Keratinocyte (primary cell): ENCODE measurements around the gene PSTPIP2. TPM values are rescaled to one million over a fixed set of nuclear protein-coding genes. Genes with fewer than 3 reads are reported as not detected.
A peak's percentile ranks its signal among the peaks of the same experiment; 100 is the strongest.

ENCODE experiments used
- DNase-seq: peaks from one replicate; pipeline ENCODE4 v3.0.0-alpha.2; 2011; ENCODE audit warnings: low read depth, missing footprints, low spot score
- FAIRE-seq: peaks from 2 replicates; lab custom pipeline; 2011; peaks lifted over from hg19 to GRCh38; lab: Jason Lieb, UNC
- H2AFZ ChIP-seq: 2 replicates; pipeline ENCODE4 v1.6.0; 2012; ENCODE audit warnings: low read length, control low read depth, inconsistent platforms; ENCODE audit not compliant: control insufficient read depth
- H3K27ac ChIP-seq: 2 replicates; pipeline ENCODE4 v1.5.1; 2011; ENCODE audit warnings: low read length; ENCODE audit not compliant: control insufficient read depth, insufficient read depth
- H3K27me3 ChIP-seq: 3 replicates; pipeline ENCODE4 v1.6.0; 2011; ENCODE audit warnings: low read length; ENCODE audit not compliant: control insufficient read depth, insufficient read depth; ENCODE audit errors: extremely low read depth
- H3K36me3 ChIP-seq, 2 experiments: 2 replicates in 1 of 2; 3 replicates in 1 of 2; pipeline ENCODE4 v1.5.1; 2011; ENCODE audit warnings: low read length in 2 of 2, mild to moderate bottlenecking in 1 of 2; ENCODE audit not compliant: control insufficient read depth in 2 of 2, insufficient read depth in 2 of 2; ENCODE audit errors: extremely low read depth in 1 of 2
- H3K4me1 ChIP-seq: 3 replicates; pipeline ENCODE4 v1.5.1; 2011; ENCODE audit warnings: low read length; ENCODE audit not compliant: control insufficient read depth, insufficient read depth; ENCODE audit errors: extremely low read depth
- H3K4me2 ChIP-seq: 3 replicates; pipeline ENCODE4 v1.6.0; 2011; ENCODE audit warnings: low read depth, low read length; ENCODE audit not compliant: control insufficient read depth, insufficient read depth; ENCODE audit errors: extremely low read depth
- H3K4me3 ChIP-seq, 3 experiments: fragments of 200-600 bp in 1 of 3; sonication (generic) in 1 of 3; 2 replicates in 2 of 3; 3 replicates in 1 of 3; pipeline ENCODE4 v1.5.1; 2011 to 2016; ENCODE audit warnings: low read length in 3 of 3, mild to moderate bottlenecking in 3 of 3, control low read depth in 2 of 3, inconsistent platforms in 1 of 3, low read depth in 1 of 3, mixed read lengths in 1 of 3, mixed run types in 1 of 3, moderate library complexity in 1 of 3; ENCODE audit not compliant: control insufficient read depth in 2 of 3, insufficient read depth in 2 of 3; ENCODE audit errors: extremely low read depth in 1 of 3
- H3K79me2 ChIP-seq: 2 replicates; pipeline ENCODE4 v1.6.0; 2012; ENCODE audit warnings: low read length; ENCODE audit not compliant: control insufficient read depth, insufficient read depth
- H3K9ac ChIP-seq: 3 replicates; pipeline ENCODE4 v1.6.0; 2011; ENCODE audit warnings: low read length; ENCODE audit not compliant: control insufficient read depth, insufficient read depth; ENCODE audit errors: extremely low read depth
- H3K9me1 ChIP-seq: 3 replicates; pipeline ENCODE4 v1.6.0; 2011; ENCODE audit warnings: low read length; ENCODE audit not compliant: control insufficient read depth, insufficient read depth; ENCODE audit errors: extremely low read depth
- H3K9me3 ChIP-seq: 2 replicates; pipeline ENCODE4 v1.5.1; 2012; ENCODE audit warnings: low read depth, low read length; ENCODE audit not compliant: control insufficient read depth
- H4K20me1 ChIP-seq: 3 replicates; pipeline ENCODE4 v1.6.0; 2011; ENCODE audit warnings: low read length; ENCODE audit not compliant: control insufficient read depth, insufficient read depth; ENCODE audit errors: extremely low read depth
- CTCF ChIP-seq, 3 experiments: IDR thresholded peaks in 1 of 3; conservative IDR thresholded peaks in 1 of 3; optimal IDR thresholded peaks in 1 of 3; 2 replicates in 2 of 3; 3 replicates in 1 of 3; pipeline versions ENCODE3 to v1.5.1; 2011; ENCODE audit warnings: low read length in 3 of 3, mild to moderate bottlenecking in 3 of 3, moderate library complexity in 2 of 3, control low read depth in 1 of 3, inconsistent platforms in 1 of 3; ENCODE audit not compliant: insufficient read depth in 2 of 3; ENCODE audit errors: extremely low read depth in 1 of 3
- EZH2 ChIP-seq: IDR thresholded peaks from one replicate; pipeline ENCODE4 v1.6.1; 2012; ENCODE audit warnings: inconsistent platforms, mild to moderate bottlenecking, low read length, moderate library complexity
- dilution Hi-C: fragments of 300-500 bp; cut with MboI; formaldehyde crosslinking; loops from one replicate; pipeline ENCODE4 v1.7.0; 2020; ENCODE audit warnings: low sequenced_read_pairs; ENCODE audit not compliant: extremely low pct_ligation_motif_present
- polyA plus RNA-seq, 5 experiments: library from polyadenylated mRNA; depleted of rRNA in 3 of 5; stranded (reverse) in 3 of 5; stranded (forward) in 1 of 5; unstranded in 1 of 5; fragments of >200 nt; gene quantifications; 1 replicate in 1 of 5; 2 replicates in 3 of 5; 3 replicates in 1 of 5; pipeline versions ENCODE4 v1.2.1 to v1.2.3, GENCODE V29; 2011 to 2012; ENCODE audit warnings: missing spikeins in 2 of 5, low read depth in 1 of 5, low replicate concordance in 1 of 5

The PSTPIP2 gene
- polyA plus RNA-seq, 1 donor (not counting 4 experiments of a cell fraction or from before 2014, with no cell fraction given): 27.3 TPM

GRCh38 chr18:46053368-46054095 is 18.5 kb downstream of the PSTPIP2 start:
- Histone ChIP-seq H3K4me1 (peaks cover 4% of the 10 kb centered on the region), H3K9me3 (no peaks in the 10 kb centered on the region), H3K27me3 (no peaks in the 10 kb centered on the region), H3K9ac (no peak overlapping the region), H3K9me1 (no peaks in the 10 kb centered on the region), H3K4me3 (no peak overlapping the region), H2AFZ (no peak overlapping the region), H4K20me1 (no peaks in the 10 kb centered on the region), H3K79me2 (peaks cover 24% of the 10 kb centered on the region), H3K36me3 (no peaks in the 10 kb centered on the region), H3K4me2 (no peak overlapping the region), H3K27ac (no peak overlapping the region)
- FAIRE-seq (no peak), DNase-seq (no peak)
- dilution Hi-C loops: no loop called here
- no peak for TF ChIP-seq EZH2
- no peak for TF ChIP-seq CTCF (optimal IDR thresholded peaks at IDR 0.05 in 1 of 3, IDR thresholded peaks at IDR 0.05 in 1 of 3, conservative IDR thresholded peaks at IDR 0.05 in 1 of 3; ENCODE audit: extremely low read depth in 1 of 3, insufficient read depth in 2 of 3, low read length in 3 of 3)

DNA sequence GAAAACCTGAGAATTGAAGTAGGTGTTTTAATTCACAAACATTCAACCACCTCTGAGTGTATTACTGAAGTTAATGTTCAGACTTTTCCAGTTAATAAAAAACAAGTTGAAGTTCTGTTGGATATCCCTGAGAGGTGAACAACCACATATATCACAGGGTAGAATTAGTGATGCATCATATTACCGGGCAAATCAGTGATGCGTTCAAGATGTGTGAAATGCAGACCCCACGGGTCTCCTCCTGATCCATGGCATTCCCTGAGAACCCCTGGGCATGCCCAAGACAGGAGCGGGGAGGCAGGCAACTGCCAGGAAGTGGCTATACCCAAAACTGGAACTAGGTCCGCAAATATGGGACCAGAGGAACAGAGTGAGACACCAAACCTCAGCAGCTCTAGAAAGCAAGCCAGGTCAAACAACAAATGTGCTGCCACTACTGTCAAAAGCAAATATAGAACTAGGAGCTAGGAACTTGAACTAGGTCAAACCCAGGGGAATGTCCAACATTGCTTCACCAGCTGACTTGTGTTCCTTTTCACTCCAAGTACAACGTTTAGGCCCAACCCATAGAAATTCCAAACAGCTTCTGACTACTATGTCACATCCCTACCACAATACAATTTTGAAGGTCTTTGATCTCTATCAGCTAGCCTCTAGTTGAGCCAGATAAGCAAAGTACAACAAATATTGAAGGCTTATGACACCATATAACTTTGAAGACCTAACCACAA is 20.2 kb downstream of the PSTPIP2 start:
- no peaks in the 10 kb centered on the region for H3K9me1 ChIP-seq
- H3K9me3 ChIP-seq: no peaks in the 10 kb centered on the region
- H3K36me3 ChIP-seq: no peaks in the 10 kb centered on the region
- DNase-seq (no peak), FAIRE-seq (peak; percentile 51)
- H3K9ac ChIP-seq: no peak overlapping the region
- no peak overlapping the region for H2AFZ ChIP-seq
- no peak overlapping the region for H3K4me3 ChIP-seq
- no peaks in the 10 kb centered on the region for H4K20me1 ChIP-seq
- H3K4me1 ChIP-seq: peaks cover 4% of the 10 kb centered on the region
- H3K79me2 ChIP-seq: peaks cover 25% of the 10 kb centered on the region
- no peak for TF ChIP-seq EZH2
- no peak for TF ChIP-seq CTCF (optimal IDR thresholded peaks at IDR 0.05 in 1 of 3, IDR thresholded peaks at IDR 0.05 in 1 of 3, conservative IDR thresholded peaks at IDR 0.05 in 1 of 3; ENCODE audit: extremely low read depth in 1 of 3, insufficient read depth in 2 of 3, low read length in 3 of 3)
- H3K4me2 ChIP-seq: no peak overlapping the region
- H3K27ac ChIP-seq: peak overlapping the region; percentile 13
- H3K27me3 ChIP-seq: no peaks in the 10 kb centered on the region
- dilution Hi-C loops: no loop called here
